HepG2 (cell line): ENCODE measurements around the gene UBL5. TPM values are rescaled to one million over a fixed set of nuclear protein-coding genes. Genes with fewer than 3 reads are reported as not detected.

Experiments
- ARNTL ChIP-seq: sonication (generic); formaldehyde crosslinking; IDR thresholded peaks from 2 replicates; pipeline ENCODE4 v1.4.0; 2020; ENCODE audit warnings: mild to moderate bottlenecking, missing genetic modification reagents
- CENPT ChIP-seq: sonication (generic); formaldehyde crosslinking; IDR thresholded peaks from 2 replicates; pipeline ENCODE4 v1.8.0; 2022; ENCODE audit warnings: low read depth, mild to moderate bottlenecking, moderate library complexity, missing genetic modification reagents
- CHD2 ChIP-seq: IDR thresholded peaks from 2 replicates; pipeline ENCODE4 v1.6.1; 2011; ENCODE audit warnings: low read depth, low read length, improper control_type of control experiment
- FOXP4 ChIP-seq: sonication (generic); formaldehyde crosslinking; IDR thresholded peaks from 2 replicates; pipeline ENCODE4 v1.4.0; 2020; ENCODE audit warnings: missing genetic modification reagents
- HNRNPK ChIP-seq: fragments of 200-400 bp; formaldehyde crosslinking; IDR thresholded peaks from 2 replicates; pipeline ENCODE4 v1.6.1; 2018; ENCODE audit warnings: low read length, low read depth, moderate library complexity, mild to moderate bottlenecking; ENCODE audit not compliant: poor library complexity, severe bottlenecking
- NFKB2 ChIP-seq: sonication (generic); formaldehyde crosslinking; IDR thresholded peaks from 2 replicates; pipeline ENCODE4 v1.4.0; 2020; ENCODE audit warnings: missing genetic modification reagents, borderline replicate concordance
- NFYB ChIP-seq: sonication (generic); formaldehyde crosslinking; IDR thresholded peaks from 2 replicates; pipeline ENCODE4 v1.4.0; 2020; ENCODE audit warnings: missing genetic modification reagents
- NKX3-1 ChIP-seq: sonication (generic); formaldehyde crosslinking; IDR thresholded peaks from 2 replicates; pipeline ENCODE4 v1.5.0; 2020; ENCODE audit warnings: missing genetic modification reagents
- POGZ ChIP-seq: sonication (generic); formaldehyde crosslinking; IDR thresholded peaks from 2 replicates; pipeline ENCODE4 v1.4.0; 2020; ENCODE audit warnings: mild to moderate bottlenecking, missing genetic modification reagents
- SMYD3 ChIP-seq: sonication (generic); formaldehyde crosslinking; IDR thresholded peaks from 2 replicates; pipeline ENCODE4 v1.8.1; 2023; ENCODE audit warnings: mild to moderate bottlenecking, missing genetic modification reagents
- SPEN ChIP-seq: sonication (generic); formaldehyde crosslinking; IDR thresholded peaks from 2 replicates; pipeline ENCODE4 v1.5.1; 2020; ENCODE audit warnings: low read depth, mild to moderate bottlenecking, missing genetic modification reagents
- XRCC5 ChIP-seq: fragments of 200-400 bp; formaldehyde crosslinking; optimal IDR thresholded peaks from 2 replicates; pipeline ENCODE3; 2017; ENCODE audit warnings: mild to moderate bottlenecking, low read length
- ZNF292 ChIP-seq: sonication (generic); formaldehyde crosslinking; IDR thresholded peaks from 2 replicates; pipeline ENCODE4 v1.8.1; 2022; ENCODE audit warnings: mild to moderate bottlenecking, low read depth, missing genetic modification reagents, borderline replicate concordance
- ZNF619 ChIP-seq: sonication (generic); formaldehyde crosslinking; IDR thresholded peaks from 2 replicates; pipeline ENCODE4 v1.4.0; 2020; ENCODE audit warnings: mild to moderate bottlenecking, missing genetic modification reagents
- ZNF747 ChIP-seq: sonication (generic); formaldehyde crosslinking; IDR thresholded peaks from 2 replicates; pipeline ENCODE4 v1.8.1; 2023; ENCODE audit warnings: missing genetic modification reagents, mild to moderate bottlenecking, borderline replicate concordance
- polyA plus RNA-seq, 8 experiments: library from polyadenylated mRNA; depleted of rRNA in 3 of 8; stranded (reverse) in 7 of 8; unstranded in 1 of 8; fragments of >200 nt; fragmentation: Illumina TruSeq in 4 of 8; extraction: Trizol in 4 of 8; gene quantifications; 2 replicates each; pipeline versions ENCODE4 v1.2.1 to v1.2.3, GENCODE V29; 2011 to 2016; ENCODE audit warnings: low read depth in 4 of 8, missing spikeins in 1 of 8, mixed read lengths in 1 of 8; ENCODE audit not compliant: insufficient read depth in 1 of 8
- total RNA-seq, 5 experiments: library from RNA; depleted of rRNA; stranded (reverse); fragments of >200 nt; fragmentation: Illumina TruSeq; extraction: Trizol; gene quantifications; 2 replicates each; pipeline ENCODE4 v1.2.3, GENCODE V29; 2016; ENCODE audit warnings: low read depth in 1 of 5
- TF ChIP-seq, protein P1 (sequence below): sonication (generic); formaldehyde crosslinking; IDR thresholded peaks from 2 replicates; pipeline ENCODE4 v1.4.0; 2020; ENCODE audit warnings: missing genetic modification reagents, borderline replicate concordance
- TF ChIP-seq, protein P2 (sequence below): sonication (generic); formaldehyde crosslinking; IDR thresholded peaks from 2 replicates; pipeline ENCODE4 v1.4.0; 2020; ENCODE audit warnings: missing genetic modification reagents
- TF ChIP-seq, protein P3 (sequence below): sonication (generic); formaldehyde crosslinking; IDR thresholded peaks from 2 replicates; pipeline ENCODE4 v1.5.1; 2020; ENCODE audit warnings: mild to moderate bottlenecking, missing genetic modification reagents

Gene UBL5
- total and polyA plus RNA-seq, 2 of the 13 experiments (the other 11 are each of a cell fraction or from before 2014, with no cell fraction given): 373 to 487 TPM

GRCh38 chr19:9818734-9819595 lies 8.8 kb upstream of the UBL5 start, which contains the start of gene FBXL12 (continued):
- TF ChIP-seq, protein P1, sequence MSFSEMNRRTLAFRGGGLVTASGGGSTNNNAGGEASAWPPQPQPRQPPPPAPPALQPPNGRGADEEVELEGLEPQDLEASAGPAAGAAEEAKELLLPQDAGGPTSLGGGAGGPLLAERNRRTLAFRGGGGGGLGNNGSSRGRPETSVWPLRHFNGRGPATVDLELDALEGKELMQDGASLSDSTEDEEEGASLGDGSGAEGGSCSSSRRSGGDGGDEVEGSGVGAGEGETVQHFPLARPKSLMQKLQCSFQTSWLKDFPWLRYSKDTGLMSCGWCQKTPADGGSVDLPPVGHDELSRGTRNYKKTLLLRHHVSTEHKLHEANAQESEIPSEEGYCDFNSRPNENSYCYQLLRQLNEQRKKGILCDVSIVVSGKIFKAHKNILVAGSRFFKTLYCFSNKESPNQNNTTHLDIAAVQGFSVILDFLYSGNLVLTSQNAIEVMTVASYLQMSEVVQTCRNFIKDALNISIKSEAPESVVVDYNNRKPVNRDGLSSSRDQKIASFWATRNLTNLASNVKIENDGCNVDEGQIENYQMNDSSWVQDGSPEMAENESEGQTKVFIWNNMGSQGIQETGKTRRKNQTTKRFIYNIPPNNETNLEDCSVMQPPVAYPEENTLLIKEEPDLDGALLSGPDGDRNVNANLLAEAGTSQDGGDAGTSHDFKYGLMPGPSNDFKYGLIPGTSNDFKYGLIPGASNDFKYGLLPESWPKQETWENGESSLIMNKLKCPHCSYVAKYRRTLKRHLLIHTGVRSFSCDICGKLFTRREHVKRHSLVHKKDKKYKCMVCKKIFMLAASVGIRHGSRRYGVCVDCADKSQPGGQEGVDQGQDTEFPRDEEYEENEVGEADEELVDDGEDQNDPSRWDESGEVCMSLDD (CRISPR knock-in tag): 0 out of 2 replicates have a peak, but pooled peaks have one; percentile 5
- TF ChIP-seq NFYB: no peak
- TF ChIP-seq CHD2: 0 out of 2 replicates have a peak, but pooled peaks have one; percentile 19
- no peak for TF ChIP-seq HNRNPK
- 0 out of 2 replicates have a peak, but pooled peaks have one; percentile 13 for TF ChIP-seq FOXP4 (CRISPR knock-in tag)
- TF ChIP-seq XRCC5: peak; percentile 41
- peak; percentile 60 for TF ChIP-seq SPEN (CRISPR knock-in tag)
- peak; percentile 40; the same call in 1 of the 2 replicates for TF ChIP-seq ARNTL (CRISPR knock-in tag)
- TF ChIP-seq POGZ: peak; percentile 29
- TF ChIP-seq, protein P2, sequence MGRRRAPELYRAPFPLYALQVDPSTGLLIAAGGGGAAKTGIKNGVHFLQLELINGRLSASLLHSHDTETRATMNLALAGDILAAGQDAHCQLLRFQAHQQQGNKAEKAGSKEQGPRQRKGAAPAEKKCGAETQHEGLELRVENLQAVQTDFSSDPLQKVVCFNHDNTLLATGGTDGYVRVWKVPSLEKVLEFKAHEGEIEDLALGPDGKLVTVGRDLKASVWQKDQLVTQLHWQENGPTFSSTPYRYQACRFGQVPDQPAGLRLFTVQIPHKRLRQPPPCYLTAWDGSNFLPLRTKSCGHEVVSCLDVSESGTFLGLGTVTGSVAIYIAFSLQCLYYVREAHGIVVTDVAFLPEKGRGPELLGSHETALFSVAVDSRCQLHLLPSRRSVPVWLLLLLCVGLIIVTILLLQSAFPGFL: no peak
- TF ChIP-seq CENPT (CRISPR knock-in tag): no peak
- no peak for TF ChIP-seq ZNF292 (CRISPR knock-in tag)
- TF ChIP-seq, protein P3, sequence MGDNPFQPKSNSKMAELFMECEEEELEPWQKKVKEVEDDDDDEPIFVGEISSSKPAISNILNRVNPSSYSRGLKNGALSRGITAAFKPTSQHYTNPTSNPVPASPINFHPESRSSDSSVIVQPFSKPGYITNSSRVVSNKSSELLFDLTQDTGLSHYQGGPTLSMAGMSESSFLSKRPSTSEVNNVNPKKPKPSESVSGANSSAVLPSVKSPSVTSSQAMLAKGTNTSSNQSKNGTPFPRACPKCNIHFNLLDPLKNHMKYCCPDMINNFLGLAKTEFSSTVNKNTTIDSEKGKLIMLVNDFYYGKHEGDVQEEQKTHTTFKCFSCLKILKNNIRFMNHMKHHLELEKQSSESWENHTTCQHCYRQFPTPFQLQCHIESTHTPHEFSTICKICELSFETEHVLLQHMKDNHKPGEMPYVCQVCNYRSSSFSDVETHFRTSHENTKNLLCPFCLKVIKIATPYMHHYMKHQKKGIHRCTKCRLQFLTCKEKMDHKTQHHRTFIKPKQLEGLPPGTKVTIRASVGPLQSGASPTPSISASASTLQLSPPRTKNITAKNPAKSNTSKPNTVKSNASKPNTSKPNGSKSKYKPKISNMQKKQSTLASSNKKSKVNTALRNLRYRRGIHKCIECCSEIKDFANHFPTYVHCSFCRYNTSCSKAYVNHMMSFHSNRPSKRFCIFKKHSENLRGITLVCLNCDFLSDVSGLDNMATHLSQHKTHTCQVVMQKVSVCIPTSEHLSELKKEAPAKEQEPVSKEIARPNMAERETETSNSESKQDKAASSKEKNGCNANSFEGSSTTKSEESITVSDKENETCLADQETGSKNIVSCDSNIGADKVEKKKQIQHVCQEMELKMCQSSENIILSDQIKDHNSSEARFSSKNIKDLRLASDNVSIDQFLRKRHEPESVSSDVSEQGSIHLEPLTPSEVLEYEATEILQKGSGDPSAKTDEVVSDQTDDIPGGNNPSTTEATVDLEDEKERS (CRISPR knock-in tag): 0 out of 2 replicates have a peak, but pooled peaks have one; percentile 22
- peak; percentile 66; the same call in 1 of the 2 replicates for TF ChIP-seq ZNF747 (CRISPR knock-in tag)
- no peak; the same call in 1 of the 2 replicates for TF ChIP-seq SMYD3 (CRISPR knock-in tag)
- TF ChIP-seq NFKB2 (CRISPR knock-in tag): peak; percentile 72; the same call in 1 of the 2 replicates
- peak; percentile 91; the same call in 1 of the 2 replicates for TF ChIP-seq ZNF619 (CRISPR knock-in tag)
- TF ChIP-seq NKX3-1: no peak
